ENCODE results near the gene KIF26A. TPM values are rescaled to one million over a fixed set of nuclear protein-coding genes. Genes with fewer than 3 reads are reported as not detected.

KIF26A gene
- total RNA-seq, 6 donors from 2014 or later, result 1.8 to 7.3 (median 3.5) TPM

GRCh38 chr14:104099096-104100041, 39.0 kb upstream of the KIF26A start:
- no peaks in the 10 kb centered on the region for H3K27me3 ChIP-seq
- no peak for TF ChIP-seq POLR2AphosphoS5 (IDR thresholded peaks at IDR 0.05)
- no peak for TF ChIP-seq EP300 (IDR thresholded peaks at IDR 0.05)
- TF ChIP-seq POLR2A (IDR thresholded peaks at IDR 0.05), result no peak
- no peak for TF ChIP-seq CTCF (IDR thresholded peaks at IDR 0.05)
- no peak overlapping the region for H3K4me3 ChIP-seq
- WGBS, 2 donors, result 73 to 78% methylated on average over 7 to 20 of the region's 26 CpGs
- H3K4me1 ChIP-seq, result peaks cover 4 to 48% (median 26%) of the 10 kb centered on the region in 4 donors
- no peaks in the 10 kb centered on the region for H3K36me3 ChIP-seq
- no peak overlapping the region for H3K27ac ChIP-seq
- H3K9me3 ChIP-seq, result no peaks in the 10 kb centered on the region
- ATAC-seq (ENCODE audit: low FRiP score in 2 of 2), result no peak
- DNase-seq, result peak in 1 of 2 donors; percentile 81

GRCh38 chr14:104100171-104101085, 38.0 kb upstream of the KIF26A start:
- TF ChIP-seq EP300 (IDR thresholded peaks at IDR 0.05), result no peak
- TF ChIP-seq POLR2A (IDR thresholded peaks at IDR 0.05), result no peak
- TF ChIP-seq POLR2AphosphoS5 (IDR thresholded peaks at IDR 0.05), result no peak
- TF ChIP-seq CTCF (IDR thresholded peaks at IDR 0.05), result no peak
- 73 to 86% methylated on average over 2 to 15 of the region's 23 CpGs for WGBS, 2 donors
- DNase-seq (peak in 1 of 2 donors; percentile 57), ATAC-seq (ENCODE audit: low FRiP score in 2 of 2) (no peak)
- H3K27ac ChIP-seq, result peak overlapping the region in 1 of 4 donors; percentile 15
- H3K4me1 ChIP-seq, result peaks cover 4 to 50% (median 20%) of the 10 kb centered on the region in 4 donors
- no peaks in the 10 kb centered on the region for H3K27me3 ChIP-seq
- no peak overlapping the region for H3K4me3 ChIP-seq
- H3K9me3 ChIP-seq, result no peaks in the 10 kb centered on the region
- no peaks in the 10 kb centered on the region for H3K36me3 ChIP-seq

DNA sequence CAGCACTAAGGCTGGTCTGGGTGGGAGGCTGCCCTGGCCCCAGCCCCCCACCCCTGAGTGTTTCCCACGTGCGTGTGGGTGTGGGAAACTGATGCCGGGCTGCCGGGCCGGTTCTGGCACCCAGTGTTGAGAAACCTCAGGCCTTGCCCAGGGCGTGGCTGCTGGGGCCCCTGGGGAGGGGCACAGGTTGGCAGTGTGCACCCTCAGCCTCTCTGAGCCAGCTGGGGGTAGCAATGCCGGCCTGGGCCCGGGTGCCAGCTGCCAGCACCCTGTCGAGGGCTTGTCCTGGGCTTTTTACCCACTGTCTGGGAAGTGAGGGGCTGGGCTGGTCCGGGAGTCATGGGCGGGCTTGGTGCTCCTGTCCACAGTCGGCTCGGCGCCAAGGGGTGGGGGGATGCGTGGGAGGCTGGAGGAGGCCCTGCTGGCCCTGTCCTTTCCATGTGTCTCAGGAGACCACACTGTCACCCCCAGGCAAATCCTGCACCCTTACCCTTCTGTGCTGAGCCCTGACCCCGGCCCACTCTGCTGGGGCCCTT, 37.2 kb upstream of the KIF26A start:
- ATAC-seq (ENCODE audit: low FRiP score in 2 of 2), result no peak
- Histone ChIP-seq H3K36me3 (no peaks in the 10 kb centered on the region), H3K4me3 (no peak overlapping the region), H3K4me1 (peaks cover 4 to 50% (median 20%) of the 10 kb centered on the region in 4 donors), H3K9me3 (no peaks in the 10 kb centered on the region), H3K27ac (no peak overlapping the region), H3K27me3 (no peaks in the 10 kb centered on the region)
- DNase-seq, result peak; percentile 61 to 84
- TF ChIP-seq EP300 (IDR thresholded peaks at IDR 0.05), result no peak
- no peak for TF ChIP-seq POLR2AphosphoS5 (IDR thresholded peaks at IDR 0.05)
- TF ChIP-seq POLR2A (IDR thresholded peaks at IDR 0.05), result no peak
- TF ChIP-seq CTCF (IDR thresholded peaks at IDR 0.05), result no peak
- WGBS, 2 donors, result 51 to 65% methylated on average over 4 to 12 of the region's 16 CpGs

DNA sequence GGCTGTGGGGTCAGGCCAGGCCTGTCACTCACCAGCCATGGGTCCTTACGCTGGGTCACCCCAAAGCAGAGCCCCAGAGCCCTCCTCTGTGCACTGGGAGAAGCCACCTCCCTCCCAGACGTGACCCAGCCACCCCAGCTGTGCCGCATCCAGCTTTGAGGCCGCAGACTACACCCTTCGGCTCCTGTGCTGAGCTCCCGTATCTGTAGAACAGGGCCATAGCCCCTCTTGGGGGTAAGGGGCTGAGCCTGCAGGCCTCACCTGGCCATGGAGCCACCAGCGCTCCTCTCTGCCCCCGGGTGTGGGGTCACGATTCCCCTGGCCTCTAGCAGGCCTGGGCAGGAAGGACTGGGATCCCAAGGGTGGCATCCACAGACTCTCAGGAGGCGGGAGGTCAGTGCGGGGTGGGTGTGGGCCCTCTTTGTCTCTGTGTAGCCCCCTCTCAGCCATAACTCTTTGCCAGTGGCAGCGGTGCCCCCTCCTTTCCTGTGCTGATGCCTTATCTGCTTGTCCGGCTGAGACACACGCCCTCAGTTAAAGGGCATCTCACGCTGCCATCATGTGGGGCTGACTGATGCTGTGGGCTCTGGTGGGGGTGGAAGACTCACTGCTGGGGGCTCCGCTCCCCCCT, 36.6 kb upstream of the KIF26A start:
- DNase-seq, result peak in 1 of 2 donors; percentile 69
- H3K4me1 ChIP-seq, result peaks cover 4 to 50% (median 20%) of the 10 kb centered on the region in 4 donors

More for the DNA sequence above, 36.6 kb upstream of the KIF26A start:
- H3K36me3 ChIP-seq, result no peaks in the 10 kb centered on the region
- no peak overlapping the region for H3K4me3 ChIP-seq
- no peak for ATAC-seq (ENCODE audit: low FRiP score in 2 of 2)
- no peaks in the 10 kb centered on the region for H3K27me3 ChIP-seq
- H3K27ac ChIP-seq, result no peak overlapping the region
- no peaks in the 10 kb centered on the region for H3K9me3 ChIP-seq
- WGBS, 2 donors, result 87 to 94% methylated on average over 8 to 10 of the region's 16 CpGs
- no peak for TF ChIP-seq POLR2A (IDR thresholded peaks at IDR 0.05)
- no peak for TF ChIP-seq CTCF (IDR thresholded peaks at IDR 0.05)
- TF ChIP-seq EP300 (IDR thresholded peaks at IDR 0.05), result no peak
- TF ChIP-seq POLR2AphosphoS5 (IDR thresholded peaks at IDR 0.05), result no peak
